HG03558 (cell line): Measurements from ENCODE around the gene DUSP10.

Experiments
- ATAC-seq: cut with Tn5 transposase; IDR thresholded peaks from one replicate; pipeline ENCODE4 v1.9.1; 2021; ENCODE audit warnings: moderate number of reproducible peaks; ENCODE audit not compliant: unreplicated experiment; ENCODE audit errors: extremely low read depth

Gene DUSP10

GRCh38 chr1:221766210-221766609 lies 24.3 kb upstream of the DUSP10 start:
- ATAC-seq: no peak

DNA sequence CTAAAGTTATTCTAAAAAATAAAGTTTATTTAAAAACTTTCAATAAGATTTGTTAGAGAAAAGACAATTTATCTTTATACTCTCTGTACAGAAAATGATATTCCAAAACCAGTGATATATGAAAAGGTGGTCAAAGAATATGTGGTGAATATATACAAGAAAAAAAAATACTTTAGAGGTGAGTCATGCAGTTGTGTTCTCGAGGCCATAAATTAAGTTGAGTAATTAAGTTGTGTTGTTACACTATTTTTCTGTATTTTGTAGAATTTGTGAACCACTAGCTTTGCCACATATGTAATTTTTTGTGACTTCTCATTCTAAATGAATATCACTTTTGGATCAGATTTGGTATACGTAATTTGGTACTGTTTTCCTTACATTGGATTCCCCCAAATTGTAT lies 23.6 kb upstream of the DUSP10 start:
- no peak for ATAC-seq

DNA sequence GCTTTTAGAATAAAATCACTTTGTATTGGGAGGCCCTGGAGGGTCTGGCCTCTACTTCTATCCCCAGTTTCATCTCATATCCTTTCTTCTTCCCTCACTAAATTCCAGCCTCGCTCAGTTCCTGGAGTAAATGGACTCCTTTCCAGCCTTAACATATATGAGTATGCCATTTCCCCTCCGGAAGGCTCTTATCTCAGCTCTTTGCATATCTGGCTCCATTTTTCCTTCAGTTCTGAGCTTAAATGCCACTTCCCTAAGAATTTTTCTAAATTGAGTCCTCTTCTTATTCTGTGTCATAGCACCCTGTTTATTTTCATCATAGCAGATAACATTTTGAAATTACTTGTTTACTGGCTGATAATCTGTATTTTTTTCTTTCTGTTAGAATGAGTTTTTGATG lies 20.2 kb upstream of the DUSP10 start:
- no peak for ATAC-seq

DNA sequence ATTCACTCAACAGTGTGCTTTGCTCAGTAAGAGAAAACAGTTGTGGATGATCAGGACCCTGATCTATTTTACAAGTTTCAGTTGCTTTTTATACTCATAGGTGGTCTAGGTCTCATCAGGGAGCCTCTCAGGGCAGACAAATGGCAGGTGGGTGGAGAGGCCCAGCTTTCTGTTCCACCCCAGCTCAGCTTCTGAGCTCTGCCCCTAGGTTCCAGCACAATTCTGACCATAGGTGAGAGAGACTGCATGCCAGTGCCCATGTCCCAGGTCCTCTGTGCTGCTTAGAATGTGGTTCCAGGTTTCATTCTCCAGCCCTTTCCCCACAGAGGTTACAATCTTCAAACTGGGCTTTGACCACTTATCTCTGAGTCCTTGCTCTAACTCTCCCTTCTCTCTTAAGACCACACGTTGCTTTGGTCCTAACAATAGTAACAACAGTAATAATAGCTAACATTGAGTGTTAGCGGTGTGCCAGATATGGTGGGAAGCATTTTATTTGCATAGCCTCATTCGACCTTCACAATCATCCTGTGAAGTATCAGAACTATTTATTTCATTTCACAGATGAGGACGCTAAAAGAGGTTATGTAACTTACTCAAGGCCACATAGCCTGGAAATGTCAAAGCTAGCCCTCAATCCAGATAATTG lies 19.6 kb upstream of the DUSP10 start:
- peak; percentile 39 for ATAC-seq

- no peak for ATAC-seq
These were observed 19.0 kb upstream of the DUSP10 start for GRCh38 chr1:221760911-221761310.

GRCh38 chr1:221759436-221759835 lies 17.5 kb upstream of the DUSP10 start:
- ATAC-seq: no peak

GRCh38 chr1:221758455-221758854 lies 16.6 kb upstream of the DUSP10 start:
- no peak for ATAC-seq

- ATAC-seq: no peak
These were observed 15.1 kb upstream of the DUSP10 start for GRCh38 chr1:221756830-221757551.

DNA sequence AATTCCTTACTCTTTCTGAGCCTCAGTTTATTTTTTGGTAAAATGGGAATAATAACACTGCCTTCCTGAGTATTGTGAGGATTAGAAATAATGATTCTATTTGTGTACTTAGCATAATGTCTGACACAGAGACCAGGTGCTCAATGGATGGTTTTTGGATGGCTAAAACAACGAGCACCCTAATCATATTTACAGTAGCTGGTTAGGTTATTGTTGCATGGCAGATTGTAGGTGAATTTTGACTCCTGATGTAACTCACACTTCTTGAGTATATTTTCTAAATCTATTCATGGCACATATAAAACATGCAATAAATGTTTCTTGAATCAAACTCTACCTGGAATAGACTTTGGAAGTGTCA lies 11.9 kb upstream of the DUSP10 start:
- ATAC-seq: peak; percentile 5

DNA sequence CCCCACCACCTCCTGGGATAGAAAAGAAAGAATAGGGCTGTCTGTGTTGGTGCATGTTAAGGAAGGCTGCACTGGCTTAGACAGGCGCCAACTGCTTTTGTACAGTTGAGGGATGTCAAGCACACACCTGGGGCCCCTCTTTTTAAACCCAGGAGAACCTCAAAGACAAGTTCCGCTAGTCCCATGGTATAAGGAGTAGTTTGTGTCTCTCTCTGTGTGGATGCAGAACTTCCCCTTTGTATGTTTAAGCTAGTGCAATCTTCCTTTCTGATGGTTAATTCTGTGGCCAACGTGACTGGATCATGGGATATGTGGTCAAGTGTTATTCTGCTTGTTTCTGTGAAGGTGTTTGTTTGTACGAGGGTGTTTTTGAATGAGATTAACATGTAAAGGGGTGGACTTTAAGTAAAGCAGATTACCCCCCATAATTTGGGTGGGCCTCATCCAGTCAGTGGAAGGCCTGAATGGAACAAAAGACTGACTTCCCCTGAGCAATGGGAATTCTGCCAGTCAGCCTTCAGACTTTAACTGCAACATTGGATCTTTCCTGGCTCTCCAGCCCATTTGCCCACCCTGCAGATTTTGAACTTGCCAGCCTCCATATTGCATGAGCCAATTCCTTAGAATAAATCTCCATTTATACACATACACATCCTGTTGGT lies 9.5 kb upstream of the DUSP10 start:
- ATAC-seq: no peak

GRCh38 chr1:221748981-221749380 lies 7.1 kb upstream of the DUSP10 start:
- no peak for ATAC-seq

DNA sequence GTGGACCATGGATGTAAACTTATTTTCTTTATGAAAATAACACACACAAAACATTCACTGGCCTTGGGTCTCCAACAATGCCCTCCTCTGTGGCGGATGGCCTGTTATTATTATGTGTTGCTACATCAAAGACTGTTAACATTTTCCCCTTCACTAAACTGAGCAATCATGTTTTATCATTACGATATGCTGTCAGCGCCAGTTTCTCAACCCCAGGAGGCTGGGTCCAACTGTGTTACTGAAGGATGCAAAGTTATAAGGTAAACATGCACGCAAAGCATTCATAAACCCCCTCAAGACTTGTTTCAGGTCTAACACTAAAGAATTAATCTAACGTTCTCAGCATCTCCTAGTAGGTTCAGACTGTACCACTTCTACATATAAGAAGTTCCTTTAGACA lies 6.0 kb upstream of the DUSP10 start:
- no peak for ATAC-seq

DNA sequence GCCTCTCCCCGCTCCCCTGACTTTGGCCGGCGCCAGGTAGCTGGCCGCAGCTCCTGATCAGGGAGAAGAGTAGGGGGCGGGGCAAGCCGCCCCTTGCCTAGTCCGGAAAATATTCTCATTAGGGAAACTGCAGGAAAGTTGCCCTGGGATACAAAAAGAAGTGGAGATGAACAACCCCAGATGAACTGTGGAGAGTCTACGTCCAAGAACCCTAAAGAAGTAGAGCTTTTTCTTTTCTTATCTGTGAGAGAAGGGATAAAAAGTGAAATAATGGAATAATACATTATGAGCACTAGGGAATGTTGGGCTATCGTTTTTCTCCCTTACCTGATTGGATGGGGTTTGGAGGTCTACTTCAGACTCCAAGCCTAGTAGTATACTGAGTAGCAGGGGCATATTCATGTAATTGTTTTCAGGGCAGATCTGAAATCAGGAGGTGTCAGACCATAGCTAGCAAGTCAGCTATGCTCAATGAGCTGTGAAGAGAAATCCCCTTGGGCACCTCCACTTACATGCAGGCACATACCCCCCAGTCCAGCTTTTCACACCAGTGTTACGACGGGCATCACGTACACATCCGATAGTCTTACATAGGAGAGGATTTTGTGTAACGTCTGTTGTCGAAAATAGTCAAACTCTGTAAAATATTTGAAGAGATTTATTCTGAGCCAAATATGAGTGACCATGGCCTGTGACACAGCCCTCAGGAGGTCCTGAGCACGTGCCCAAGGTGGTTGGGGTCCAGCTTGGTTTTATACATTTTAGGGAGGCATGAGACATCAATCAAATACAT lies 1.7 kb upstream of the DUSP10 start:
- no peak for ATAC-seq

DNA sequence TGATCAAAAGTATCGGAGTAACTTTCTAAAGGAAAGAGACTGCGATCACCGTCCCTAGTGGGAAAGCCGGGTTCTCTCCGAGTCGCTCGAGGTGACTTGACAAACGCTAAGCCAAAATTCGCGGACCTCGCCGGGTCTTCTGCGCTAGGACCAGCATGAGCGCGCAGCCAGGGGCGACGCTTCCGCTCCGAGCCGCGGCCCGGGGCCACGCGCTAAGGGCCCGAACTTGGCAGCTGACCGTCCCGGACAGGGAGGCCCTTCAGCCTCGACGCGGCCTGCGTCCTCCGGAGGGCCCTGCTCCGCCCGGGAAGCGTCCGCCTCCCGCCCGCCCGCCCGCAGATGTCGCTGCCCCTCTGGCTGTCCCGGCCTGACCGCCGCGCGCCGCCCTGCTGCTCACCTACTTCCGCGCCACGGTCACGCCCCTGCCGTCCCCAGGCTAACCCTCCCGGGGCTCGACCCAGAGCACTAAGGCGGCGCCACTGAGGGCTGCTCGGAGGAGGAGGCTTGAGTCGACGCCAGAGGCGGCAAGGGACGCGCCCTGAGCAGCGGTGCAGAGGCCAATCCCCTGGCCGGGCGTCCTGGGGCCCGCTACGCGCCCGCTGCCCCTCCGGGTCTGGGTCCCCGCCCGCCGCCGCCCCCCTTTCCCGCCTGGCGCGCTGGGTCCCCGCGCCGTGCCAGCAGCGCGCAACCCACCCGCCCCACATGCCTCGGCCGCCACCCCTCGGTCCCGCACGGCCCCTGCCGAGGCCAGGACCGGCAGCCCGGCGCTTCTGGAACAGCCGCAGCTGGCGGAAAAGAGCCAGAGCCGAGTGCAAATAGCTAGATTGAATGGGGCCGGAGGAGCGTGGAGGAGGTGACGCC lies 896 bp upstream of the DUSP10 start:
- peak; percentile 23 for ATAC-seq

GRCh38 chr1:221740993-221741702 lies 741 bp downstream of the DUSP10 start:
- ATAC-seq: no peak

- no peak for ATAC-seq
These were observed 1.4 kb downstream of the DUSP10 start for GRCh38 chr1:221740369-221740992.

- no peak for ATAC-seq
These were observed 2.2 kb downstream of the DUSP10 start for GRCh38 chr1:221739677-221740025.

DNA sequence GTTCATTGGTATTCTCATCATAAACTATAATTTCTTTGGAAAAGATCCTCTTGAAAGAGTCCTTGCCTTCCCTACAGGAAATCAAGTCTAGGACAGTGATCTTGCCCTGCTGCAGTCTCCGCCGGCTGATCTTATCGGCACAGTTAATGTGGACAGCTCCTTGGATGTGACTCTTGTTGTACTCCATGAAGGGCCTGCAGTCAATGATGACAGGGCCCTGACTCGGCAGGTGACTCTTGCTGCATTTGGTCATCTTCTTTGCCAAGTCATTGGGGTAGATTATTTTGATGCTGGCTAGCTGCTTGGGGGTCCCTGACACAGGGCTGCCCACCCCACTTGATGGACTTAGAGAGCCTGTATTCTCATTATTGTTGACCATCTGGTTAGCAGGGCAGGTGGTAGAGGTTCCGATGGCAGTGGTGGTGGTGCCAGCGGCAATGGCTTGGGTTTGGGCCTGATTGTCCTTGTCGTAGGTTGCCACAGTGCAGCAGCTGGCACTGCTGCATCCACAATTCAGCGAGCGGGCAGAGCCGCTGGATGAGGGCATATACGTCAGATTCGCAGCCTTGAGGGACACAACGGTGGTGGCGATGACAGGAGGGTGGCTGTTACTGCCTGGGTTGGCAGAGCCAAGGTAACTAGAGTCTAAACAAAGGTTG lies 2.7 kb downstream of the DUSP10 start:
- ATAC-seq: no peak
